ENCODE measurements around the gene BAIAP2L2.
"Not testable (repeated sequence)": the region's sequence is repeated elsewhere in the genome, so short reads cannot be mapped to it uniquely, and the experiment has no call there.

The BAIAP2L2 gene

DNA sequence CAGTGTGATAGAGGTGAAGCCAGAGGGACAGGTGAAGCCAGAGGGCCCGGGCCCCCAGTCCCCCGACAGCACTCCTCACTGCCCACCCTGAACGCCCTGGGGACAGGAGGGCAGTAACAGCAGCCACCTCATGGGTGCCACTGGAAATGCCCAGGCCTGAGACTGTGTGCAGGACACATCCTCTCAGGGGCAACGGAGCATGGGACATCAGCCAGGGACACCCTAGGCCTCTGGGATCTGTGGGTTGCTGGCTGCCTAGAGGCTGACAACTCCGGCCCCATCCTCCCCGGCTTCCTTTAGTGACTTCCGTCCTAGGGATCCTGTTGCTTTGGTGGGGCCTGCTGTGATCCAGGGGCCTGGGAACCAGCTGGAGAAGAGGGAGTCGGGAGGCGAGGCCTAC lies 17.4 kb upstream of the BAIAP2L2 start:
- DNase-seq (ENCODE audit: low spot score): no peak

DNA sequence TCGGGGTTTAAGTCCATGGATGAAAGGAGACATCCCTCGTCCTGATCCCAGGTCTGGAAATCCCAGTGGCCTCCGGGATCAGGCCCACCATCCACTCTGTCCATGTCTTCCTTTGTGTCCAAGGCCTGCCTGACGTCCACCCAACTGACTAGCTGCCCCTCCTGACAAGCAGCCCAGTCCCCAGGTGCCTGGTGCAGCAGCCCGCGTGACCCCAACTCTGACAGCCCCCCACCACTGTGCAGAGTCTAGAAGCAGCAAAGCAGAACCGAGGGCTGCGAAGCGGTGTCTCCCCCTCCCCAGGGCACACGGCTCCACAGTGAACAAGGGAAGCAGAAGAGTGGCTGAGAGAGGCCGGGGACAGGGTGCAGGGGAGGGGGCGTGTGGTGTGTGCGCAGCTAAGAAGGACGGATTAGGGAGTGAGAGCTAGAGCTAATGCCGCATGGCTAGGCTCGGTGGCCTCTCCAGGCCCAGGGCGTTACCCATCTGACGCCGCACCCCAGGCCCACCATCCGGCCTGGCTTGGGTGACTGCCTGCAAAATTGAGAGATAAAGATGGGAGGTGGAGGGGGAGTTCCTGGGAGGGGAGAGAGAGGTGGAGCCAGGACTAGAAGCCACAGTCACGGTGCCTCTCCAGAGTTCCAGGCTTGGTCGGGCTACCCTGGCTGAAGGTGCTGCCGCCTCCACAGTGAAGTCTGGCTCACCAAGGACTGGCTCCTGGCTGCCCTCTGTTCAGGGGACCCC lies 16.6 kb upstream of the BAIAP2L2 start:
- DNase-seq (ENCODE audit: low spot score): no peak

DNA sequence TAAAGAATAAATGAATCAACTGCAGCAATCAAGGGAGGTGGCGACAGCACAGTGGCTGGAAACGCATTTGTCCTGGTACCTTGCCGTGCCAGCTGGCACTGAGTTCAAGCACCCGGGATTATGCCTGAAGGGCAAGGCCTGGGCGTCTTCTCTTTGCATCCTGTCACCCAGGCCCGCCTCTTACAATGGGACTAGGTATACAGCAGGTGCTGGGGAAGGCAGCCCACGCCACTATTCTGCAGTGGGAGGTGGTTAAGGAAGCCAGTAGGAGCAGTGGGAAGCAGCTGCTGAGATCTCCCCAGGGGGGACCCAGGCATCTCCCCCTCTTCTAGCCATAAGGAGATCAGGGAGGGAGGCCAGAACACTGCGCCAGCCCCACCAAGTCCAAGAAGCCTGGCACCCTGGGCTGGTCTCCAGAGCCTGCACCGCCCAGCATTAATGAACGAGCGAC lies 15.3 kb upstream of the BAIAP2L2 start:
- peak; percentile 4 for DNase-seq (ENCODE audit: low spot score)

DNA sequence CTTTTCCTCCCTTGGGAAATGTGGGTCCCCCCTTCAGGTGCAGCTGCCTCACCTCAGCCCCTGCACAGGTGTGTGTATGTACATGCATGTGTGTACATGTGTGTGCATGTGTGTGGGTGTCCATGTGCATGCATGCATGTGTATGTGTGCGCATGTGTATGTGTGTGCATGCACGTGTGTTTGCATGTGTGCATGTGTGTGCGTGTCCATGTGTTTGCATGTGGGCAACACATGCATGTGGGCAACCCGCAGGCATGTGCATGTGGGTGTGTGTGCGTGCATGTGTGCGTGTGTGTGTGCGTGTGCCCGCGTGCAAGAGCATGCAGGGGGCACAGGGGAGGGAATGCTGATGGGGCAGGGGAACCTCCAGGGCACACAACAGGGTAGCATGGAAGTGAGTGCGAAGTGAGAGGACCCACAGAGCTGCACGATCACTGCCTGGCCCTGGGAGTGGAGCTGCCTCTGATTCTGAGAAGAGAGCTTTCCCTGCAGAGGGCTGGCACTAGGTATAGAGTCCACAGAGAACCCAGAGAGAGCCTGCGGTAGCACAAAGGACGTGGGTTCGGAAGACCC lies 14.6 kb upstream of the BAIAP2L2 start:
- no peak for DNase-seq (ENCODE audit: low spot score)

DNA sequence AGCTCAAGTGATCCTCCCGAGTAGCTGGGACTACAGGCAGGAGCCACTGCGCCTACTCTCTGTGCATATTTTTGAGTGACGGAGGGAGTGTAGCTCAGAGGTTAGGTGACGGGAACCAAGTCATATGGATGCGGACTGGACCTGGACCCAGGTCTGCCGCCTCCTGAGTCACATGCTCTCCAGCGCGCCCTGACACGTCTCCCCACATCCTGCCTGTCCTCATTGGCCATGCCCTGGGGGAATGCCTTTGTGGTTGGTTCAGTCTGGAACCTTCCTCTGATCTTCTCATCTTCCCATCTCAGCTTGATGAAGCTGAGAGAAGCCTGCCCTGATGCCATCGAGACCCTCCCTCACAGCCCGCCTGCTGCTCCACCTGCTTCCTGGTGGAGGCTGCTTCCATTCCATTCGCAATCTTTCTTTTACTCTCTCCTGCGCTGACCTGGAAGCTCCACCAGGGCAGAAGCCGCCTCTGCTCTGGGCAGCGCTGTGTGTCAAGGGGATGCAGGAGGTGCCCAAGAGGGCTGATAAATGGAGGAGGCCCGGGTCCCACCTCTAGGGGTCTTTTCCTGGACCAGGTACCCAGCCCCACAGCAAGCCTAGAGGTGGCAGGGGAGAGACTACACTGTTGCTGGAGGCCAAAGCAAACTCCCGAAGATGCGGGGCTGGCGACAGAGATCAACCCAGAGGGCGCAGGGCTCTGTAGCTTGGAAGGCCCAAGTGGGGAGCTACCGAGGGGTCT lies 13.9 kb upstream of the BAIAP2L2 start:
- no peak for DNase-seq (ENCODE audit: low spot score)

DNA sequence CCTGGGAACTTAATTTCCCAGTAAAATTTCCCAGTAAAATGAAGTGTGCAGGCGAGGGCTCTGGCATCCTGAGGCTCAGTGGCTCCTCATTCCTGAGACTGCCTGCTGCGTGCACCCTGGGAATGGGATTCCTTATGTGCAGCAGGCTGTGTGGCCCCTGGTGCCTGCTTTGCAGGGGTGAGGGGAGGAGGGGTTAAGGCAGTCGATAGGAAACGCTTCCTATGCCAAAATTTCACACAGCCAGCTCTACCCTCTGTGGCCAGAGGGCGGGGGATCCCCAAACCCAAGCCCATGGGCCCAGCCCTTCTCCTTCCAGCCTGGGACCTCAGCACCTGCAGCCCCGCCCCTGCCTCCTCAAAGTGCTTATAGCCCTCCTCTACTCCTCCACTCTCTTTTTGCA lies 12.1 kb upstream of the BAIAP2L2 start:
- no peak for DNase-seq (ENCODE audit: low spot score)

DNA sequence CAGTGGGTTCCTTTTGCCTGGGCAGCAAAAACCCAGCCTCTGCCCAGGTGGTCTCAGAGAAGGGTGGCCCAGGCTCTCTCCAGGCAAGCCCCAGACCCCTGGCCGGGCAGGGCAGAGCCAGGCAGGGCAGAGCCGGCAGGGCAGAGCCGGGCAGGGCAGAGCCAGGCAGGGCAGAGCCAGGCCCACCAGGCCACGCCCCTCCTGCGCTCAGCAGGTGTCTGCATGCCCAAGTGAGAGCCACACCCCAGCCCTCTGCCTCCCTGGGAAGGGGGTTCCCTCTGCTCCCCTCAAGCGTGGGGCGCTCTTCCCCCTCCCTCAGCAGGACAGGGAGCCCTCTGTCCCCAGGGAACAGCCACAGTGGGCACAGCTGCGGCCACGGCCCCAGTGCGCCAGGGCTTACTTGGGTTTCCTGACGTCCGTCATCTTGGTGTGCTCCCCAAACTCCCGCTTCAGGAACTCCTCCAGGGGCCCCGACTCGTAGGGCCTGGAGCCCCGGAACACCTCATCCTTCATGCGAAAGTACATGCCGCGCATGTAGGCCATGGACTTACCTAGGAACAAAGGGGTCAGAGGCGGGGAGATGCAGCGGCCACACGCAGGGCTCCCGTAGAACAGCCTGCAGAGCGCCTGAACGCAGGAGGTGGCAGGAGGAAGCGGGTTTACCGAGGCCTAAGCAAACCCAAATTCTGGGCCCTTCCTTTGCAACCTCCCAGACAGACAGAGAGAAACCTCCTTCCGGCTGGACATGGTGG lies 10.1 kb upstream of the BAIAP2L2 start:
- no peak for DNase-seq (ENCODE audit: low spot score)

DNA sequence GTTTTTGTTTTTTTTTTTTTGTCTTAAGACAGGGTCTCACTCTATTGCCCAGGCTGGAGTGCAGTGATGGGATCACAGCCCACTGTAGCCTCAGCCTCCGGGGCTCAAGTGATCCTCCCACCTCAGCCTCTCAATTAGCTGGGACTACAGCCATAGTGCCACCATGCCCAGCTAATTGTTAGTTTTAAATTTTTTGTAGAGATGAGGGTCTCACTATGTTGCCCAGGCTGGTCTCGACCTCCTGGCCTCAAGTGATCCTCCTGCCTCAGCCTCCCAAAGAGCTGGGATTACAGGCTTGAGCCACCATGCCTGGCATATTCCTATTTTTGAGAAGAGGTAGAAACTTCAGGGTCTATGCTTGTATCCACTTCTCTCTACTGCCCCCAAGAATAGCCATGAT lies 8.3 kb upstream of the BAIAP2L2 start:
- DNase-seq (ENCODE audit: low spot score): not testable (repeated sequence)

DNA sequence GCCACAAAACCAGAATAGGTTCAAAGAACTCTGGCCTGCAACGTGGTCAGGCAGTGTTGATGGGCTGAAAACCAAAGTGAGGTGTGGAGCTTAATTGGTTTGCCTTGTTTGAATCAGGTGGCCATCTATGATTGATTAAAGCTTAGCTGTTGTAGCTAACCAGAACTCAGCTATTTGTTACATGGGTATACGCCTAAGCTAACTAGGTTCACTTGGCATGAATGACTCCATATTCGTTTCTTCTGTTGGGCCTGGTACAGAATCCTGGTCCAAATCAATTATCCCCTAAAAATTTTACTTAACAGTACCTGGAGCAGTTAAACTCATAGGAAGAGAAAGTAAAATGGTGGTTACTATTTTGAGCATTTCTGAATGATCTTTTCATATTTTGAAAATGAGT lies 7.7 kb upstream of the BAIAP2L2 start:
- DNase-seq (ENCODE audit: low spot score): no peak

DNA sequence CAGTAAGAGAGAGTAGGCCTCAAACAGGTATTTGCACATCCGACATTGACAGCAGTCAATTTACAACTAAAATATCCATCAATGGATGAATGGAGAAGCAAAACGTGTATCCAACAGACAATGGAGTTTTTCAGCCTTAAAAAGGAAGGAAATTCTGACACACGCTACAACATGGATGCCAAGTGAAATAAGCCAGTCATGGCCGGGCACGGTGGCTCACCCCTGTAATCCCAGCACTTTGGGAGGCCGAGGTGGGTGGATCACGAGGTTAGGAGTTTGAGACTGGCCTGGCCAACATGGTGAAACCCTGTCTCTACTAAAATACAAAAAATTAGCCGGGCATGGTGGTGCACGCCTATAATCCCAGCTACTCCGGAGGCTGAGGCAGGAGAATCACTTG lies 7.1 kb upstream of the BAIAP2L2 start:
- DNase-seq (ENCODE audit: low spot score): not testable (repeated sequence)

DNA sequence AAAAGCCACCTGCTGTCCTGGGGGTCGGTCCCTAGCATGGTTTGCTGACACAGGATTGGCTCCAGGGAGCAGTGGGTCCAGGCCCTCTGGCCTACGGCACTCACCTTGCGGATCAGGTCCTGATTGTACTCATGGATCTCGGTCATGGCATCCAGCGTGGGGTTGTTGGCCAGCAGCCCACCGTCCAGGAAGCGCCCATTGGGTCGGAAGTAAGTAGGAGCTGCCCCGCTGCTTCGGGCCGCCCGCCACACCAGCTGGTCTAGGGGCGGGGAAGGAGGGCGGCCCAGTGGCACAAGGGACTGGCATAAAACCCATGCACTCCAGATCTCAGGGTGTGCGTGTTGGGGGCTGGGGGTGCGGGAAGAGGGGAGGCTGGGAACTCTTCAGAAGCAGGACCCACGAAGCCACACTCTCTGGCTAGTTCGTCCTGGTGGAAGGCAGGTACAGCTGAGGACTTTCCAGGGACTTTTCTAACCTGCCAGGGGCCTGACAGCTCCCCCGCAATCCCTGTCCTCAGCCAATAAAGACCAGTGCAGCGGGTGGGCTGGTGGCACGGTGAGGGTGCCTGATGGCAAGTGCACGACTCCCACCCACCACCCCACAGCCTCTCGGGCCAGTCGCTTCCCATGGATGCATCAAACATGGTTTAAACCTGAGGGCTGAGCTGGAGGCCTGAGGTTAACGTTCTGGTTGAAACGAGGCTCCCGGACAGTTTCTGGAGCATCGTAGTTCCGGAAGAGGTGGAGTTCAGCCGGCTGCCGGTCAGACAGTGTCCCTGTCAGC lies 5.1 kb upstream of the BAIAP2L2 start:
- no peak for DNase-seq (ENCODE audit: low spot score)

DNA sequence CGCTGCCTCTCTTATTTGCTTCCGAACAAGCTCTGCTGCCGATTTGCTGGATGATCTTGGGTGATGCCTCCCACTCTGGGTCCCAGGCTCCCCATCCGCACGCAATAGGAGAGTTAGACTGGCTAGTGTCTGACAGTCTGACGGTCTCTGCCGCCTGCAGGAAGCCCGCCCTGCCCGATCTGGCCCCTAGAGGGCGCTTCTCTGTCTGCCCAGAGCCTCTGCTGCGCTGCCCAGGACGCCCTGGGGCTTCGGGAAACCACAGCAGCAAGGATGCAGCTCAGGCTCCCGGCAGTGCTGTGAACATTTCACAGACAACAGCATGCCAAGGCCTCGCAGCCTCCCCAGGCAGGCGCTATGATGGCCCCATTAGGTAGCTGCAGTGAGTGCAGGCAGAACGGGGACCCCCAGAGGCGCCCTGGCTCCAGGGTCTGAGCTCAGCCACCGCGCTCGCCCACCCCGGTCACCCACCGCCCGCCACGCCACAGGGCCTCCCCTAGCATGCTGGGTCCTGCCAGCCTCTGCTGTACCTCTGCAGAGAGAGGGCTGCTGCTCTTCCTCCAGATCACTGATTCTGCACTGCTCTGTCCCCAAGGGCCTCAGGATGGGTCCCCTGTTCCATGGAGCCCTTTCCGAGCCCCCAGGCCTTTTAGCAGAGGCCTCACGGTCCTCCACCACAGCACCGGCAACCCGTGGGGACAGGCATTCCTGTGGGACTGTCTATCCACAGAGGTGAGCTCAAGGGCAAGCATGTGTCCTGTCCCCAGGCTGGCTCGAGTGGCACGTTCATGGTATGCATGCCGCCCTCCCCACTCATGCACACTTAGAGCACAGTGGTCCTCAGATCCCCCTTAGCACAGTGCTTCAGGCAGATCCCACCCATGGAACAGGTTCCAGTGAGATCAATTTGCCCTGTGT lies 4.3 kb upstream of the BAIAP2L2 start:
- peak; percentile 55 for DNase-seq (ENCODE audit: low spot score)

DNA sequence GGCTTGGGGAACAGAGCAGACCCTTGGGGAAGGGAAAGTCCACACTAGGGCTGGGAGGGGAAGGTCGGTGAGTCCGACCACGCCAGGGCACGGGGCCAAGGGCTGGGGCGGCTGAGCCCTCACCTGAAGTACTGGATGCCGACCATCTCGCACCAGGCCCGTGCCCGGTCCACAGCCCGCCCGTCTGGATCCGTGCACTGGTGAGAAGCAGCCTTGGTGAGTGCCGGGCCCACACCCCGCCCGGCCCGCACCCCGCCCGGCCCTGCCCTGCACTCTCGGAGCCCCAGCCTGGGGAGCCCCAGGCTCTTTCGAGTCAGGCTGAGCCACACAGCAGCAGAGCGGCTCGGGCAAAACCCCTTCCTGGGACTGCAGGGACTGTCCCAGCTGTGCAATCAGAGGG lies 1.9 kb upstream of the BAIAP2L2 start:
- DNase-seq (ENCODE audit: low spot score): no peak

DNA sequence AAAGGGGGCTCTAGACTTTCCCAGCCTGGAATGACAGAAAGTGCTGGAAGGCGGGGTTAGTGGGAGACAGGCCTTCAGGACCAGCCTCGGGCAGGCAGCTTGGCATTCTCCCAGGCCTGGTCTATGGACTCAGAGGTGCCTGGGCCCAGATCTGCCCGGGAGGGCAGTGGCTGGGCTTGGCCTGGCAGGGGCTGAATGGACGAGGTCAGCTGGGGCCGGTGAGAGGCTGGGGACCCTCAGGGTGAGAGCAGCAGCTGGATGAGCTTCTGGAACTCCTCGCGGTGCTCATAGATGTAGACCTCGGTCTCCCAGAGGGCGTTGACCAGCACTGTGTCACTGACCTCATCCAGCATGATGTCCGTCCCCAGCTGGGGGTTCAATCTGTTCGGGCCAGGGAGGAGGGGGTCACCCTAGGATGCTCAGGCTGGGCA lies 1.5 kb upstream of the BAIAP2L2 start:
- DNase-seq (ENCODE audit: low spot score): no peak

DNA sequence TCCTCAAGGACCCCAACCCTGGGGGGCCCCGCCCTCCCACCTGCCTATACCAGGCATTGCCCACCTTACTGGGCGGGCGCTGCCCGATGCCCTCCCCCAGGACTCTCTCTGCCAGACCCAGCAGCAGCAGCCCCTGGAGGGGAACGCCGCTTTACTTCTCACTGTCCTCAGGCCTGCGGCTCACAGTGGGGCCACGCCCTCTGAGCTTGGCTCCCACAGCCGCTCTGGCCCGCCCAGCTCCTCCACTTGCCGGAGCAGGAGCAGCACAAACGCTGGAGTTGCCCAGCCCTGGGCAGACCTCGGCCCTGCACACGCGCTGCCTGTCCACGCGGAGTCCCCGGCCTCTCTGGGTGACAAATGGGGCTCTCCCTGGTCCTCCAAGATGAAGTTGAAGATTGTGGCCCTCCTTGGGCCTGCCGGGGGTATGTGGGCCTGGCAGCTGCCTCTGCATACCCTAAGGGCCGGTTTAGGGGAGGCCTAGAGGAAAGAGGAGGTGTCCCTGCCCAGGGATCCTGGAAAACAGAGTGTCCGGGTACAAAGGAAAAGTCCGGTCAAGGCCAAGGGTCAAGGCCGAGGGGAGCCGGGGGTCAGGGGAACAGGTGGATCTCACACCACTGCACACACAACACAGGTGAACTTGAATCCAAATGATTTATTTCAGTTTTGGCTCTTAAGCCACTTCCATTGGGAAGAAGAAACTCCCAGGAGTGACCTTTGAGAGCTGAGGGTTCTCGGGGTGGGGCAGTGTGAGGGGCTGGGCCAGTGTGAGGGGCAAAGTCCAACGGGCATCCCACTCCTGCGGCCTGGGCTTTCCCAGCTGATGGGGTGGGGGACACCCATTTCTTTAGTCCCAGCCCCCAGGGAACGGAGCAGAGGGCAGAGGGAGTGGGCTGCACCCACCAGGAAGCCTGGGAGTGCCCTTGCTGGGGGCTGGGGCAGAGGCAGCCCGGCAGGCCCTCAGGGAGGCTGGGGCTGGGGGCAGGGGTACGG lies 674 bp upstream of the BAIAP2L2 start:
- DNase-seq (ENCODE audit: low spot score): no peak

DNA sequence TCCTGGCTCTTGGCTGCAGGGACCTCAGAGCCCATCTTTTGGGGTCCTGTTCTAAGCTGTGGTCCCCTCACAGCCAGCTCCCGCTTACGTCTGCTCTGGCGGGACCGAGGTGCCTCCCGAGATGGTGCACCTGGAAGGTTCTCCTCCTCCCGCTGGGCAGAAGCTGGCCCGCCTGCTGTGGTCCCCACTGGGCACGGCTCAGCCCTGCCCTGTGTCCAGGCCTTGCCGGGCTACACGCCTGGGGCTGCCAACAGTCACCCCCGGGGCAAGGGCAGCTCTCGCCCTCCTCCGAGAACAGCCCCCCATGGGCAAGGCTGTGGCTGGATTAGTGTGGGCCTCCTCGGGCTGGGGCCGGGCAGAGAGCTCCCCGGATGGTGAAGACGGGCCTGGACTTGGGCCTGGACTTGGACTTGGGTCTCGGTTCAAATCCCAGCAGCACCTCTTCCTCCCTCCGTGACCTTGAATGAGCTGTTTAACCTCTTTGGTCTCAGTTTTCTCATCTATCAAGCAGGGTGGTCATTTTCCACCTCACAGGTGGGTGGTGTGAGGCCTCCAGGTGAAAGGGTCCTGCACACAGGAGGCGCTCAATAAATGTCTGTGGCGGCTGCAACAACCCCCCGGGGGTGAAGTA lies 998 bp downstream of the BAIAP2L2 start:
- DNase-seq (ENCODE audit: low spot score): no peak

DNA sequence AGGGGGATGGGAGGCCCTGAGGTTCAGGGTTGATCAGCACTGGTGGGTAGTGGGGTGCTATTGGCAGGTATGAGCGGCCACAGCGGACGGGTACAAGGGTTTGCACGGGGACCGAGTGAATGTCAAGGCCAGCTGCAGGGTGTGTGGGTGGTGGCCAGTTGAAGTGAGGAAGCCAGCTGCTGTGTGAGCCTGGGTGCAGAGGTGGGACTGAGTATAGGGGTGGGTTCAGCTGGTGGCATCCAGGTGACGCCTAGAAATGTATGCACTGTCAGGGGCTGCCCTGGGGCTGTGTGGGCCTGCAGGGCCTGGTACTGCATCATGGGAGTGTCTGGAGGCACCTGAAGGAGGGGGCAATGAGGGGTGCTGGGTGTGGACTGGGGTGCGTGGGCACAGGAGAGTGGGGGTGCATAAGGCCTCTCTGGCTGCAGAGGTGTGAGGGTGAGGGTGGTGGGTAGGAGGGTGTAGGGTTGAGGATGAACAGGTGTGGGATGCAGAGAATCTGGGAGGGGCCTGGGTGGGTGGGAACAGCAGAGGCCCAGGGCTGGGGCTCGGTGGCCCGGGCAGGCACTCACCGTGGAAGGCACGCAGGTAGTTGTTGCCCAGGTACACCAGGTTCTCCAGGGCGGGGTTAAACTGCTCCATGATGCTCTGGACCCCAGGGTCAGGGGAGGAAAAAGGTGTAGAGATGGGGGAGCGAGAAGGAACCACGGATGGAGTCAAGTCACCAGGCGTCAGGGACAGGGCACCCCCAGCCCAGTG lies 1.7 kb downstream of the BAIAP2L2 start:
- no peak for DNase-seq (ENCODE audit: low spot score)
